Calu3 (cell line): ENCODE results near the gene NINJ1. TPM values are rescaled to one million over a fixed set of nuclear protein-coding genes. Genes with fewer than 3 reads are reported as not detected.
A peak's percentile ranks its signal among the peaks of the same experiment; 100 is the strongest.

Experiments
- BruUV-seq: library from RNA; stranded (reverse); fragments of 400-500 nt; replicated peaks from 2 replicates; lab custom pipeline; 2021; lab: Mats Ljungman, UMichigan
- CTCF ChIA-PET: fragments of 300-600 bp; sonication (Branson Sonifier 250); formaldehyde crosslinking; loops from one replicate; lab custom pipeline; 2022; ENCODE audit warnings: antibody characterized with exemption; lab: Charles Lee
- DNase-seq: peaks from one replicate; pipeline ENCODE4 v3.0.0; 2022
- H3K27ac Mint-ChIP-seq: one replicate; pipeline ENCODE4 v1.8.0; 2022; ENCODE audit warnings: mixed read lengths; ENCODE audit not compliant: unreplicated experiment
- H3K27me3 Mint-ChIP-seq: one replicate; pipeline ENCODE4 v1.8.0; 2022; ENCODE audit warnings: mixed read lengths; ENCODE audit not compliant: unreplicated experiment
- H3K36me3 Mint-ChIP-seq: one replicate; pipeline ENCODE4 v1.8.0; 2022; ENCODE audit warnings: mild to moderate bottlenecking, moderate library complexity, mixed read lengths; ENCODE audit not compliant: insufficient read depth, unreplicated experiment
- H3K4me1 Mint-ChIP-seq: one replicate; pipeline ENCODE4 v1.8.0; 2022; ENCODE audit warnings: mild to moderate bottlenecking, low read depth, mixed read lengths; ENCODE audit not compliant: unreplicated experiment
- H3K4me3 Mint-ChIP-seq: one replicate; pipeline ENCODE4 v1.8.0; 2022; ENCODE audit warnings: mild to moderate bottlenecking, low read depth, moderate library complexity, mixed read lengths; ENCODE audit not compliant: unreplicated experiment
- H3K9me3 Mint-ChIP-seq: one replicate; pipeline ENCODE4 v1.8.0; 2022; ENCODE audit warnings: low read depth, mixed read lengths; ENCODE audit not compliant: unreplicated experiment
- CTCF ChIP-seq: fragments of 200-600 bp; IDR thresholded peaks from one replicate; pipeline ENCODE4 v1.8.0; 2022; ENCODE audit warnings: antibody characterized with exemption; ENCODE audit not compliant: unreplicated experiment
- intact Hi-C: fragments of 100-400 bp; cut with micrococcal nuclease; formaldehyde crosslinking; loops from one replicate; pipeline ENCODE4 v1.10.0; 2022; ENCODE audit not compliant: unreplicated experiment
- total RNA-seq: library from RNA; stranded (reverse); gene quantifications from 2 replicates; pipeline ENCODE4 v1.2.3, GENCODE V29; 2022

The NINJ1 gene
- total RNA-seq, 1 experiment from 2014 or later, result 12.6 TPM

- Mint-ChIP-seq H3K27me3 (no peaks in the 10 kb centered on the region), H3K27ac (peak overlapping the region; percentile 86), H3K4me1 (peaks cover 47% of the 10 kb centered on the region), H3K36me3 (peaks cover 37% of the 10 kb centered on the region), H3K9me3 (peaks cover 4% of the 10 kb centered on the region), H3K4me3 (peak overlapping the region; percentile 86)
- intact Hi-C loops, result loop anchor here (10.0 kb wide), 1 partner anchor 139 kb away; no protein-coding TSS in a partner anchor
- TF ChIP-seq CTCF, result no peak
- CTCF ChIA-PET, result no interaction called here
- BruUV-seq, result no TSS peak
- no peak for DNase-seq
These were observed 40.0 kb downstream of the NINJ1 start for GRCh38 chr9:93093877-93094657.

- DNase-seq, result no peak
- Mint-ChIP-seq H3K4me1 (peaks cover 47% of the 10 kb centered on the region), H3K4me3 (no peak overlapping the region), H3K36me3 (peaks cover 37% of the 10 kb centered on the region), H3K27ac (peak overlapping the region; percentile 41), H3K27me3 (no peaks in the 10 kb centered on the region), H3K9me3 (peaks cover 4% of the 10 kb centered on the region)
- intact Hi-C loops, result loop anchor here (10.0 kb wide), 1 partner anchor 139 kb away; no protein-coding TSS in a partner anchor
- no peak for TF ChIP-seq CTCF
- CTCF ChIA-PET, result no interaction called here
- BruUV-seq, result no TSS peak
These were observed 40.7 kb downstream of the NINJ1 start for GRCh38 chr9:93093127-93093876.

GRCh38 chr9:93092251-93092991 lies 41.6 kb downstream of the NINJ1 start:
- intact Hi-C loops, result loop anchor here (10.0 kb wide), 1 partner anchor 138 kb away; no protein-coding TSS in a partner anchor

More at GRCh38 chr9:93092251-93092991, 41.6 kb downstream of the NINJ1 start:
- no peak for DNase-seq
- Mint-ChIP-seq H3K27ac (peak overlapping the region; percentile 4), H3K9me3 (peaks cover 4% of the 10 kb centered on the region), H3K27me3 (no peaks in the 10 kb centered on the region), H3K4me1 (peaks cover 38% of the 10 kb centered on the region), H3K4me3 (no peak overlapping the region), H3K36me3 (peaks cover 32% of the 10 kb centered on the region)
- CTCF ChIA-PET, result no interaction called here
- no TSS peak for BruUV-seq
- no peak for TF ChIP-seq CTCF
